Astrocyte of the spinal cord (primary cell): ENCODE data around the gene ALG6.
"Not testable (repeated sequence)": the region's sequence is repeated elsewhere in the genome, so short reads cannot be mapped to it uniquely, and the experiment has no call there.

Source experiments
- DNase-seq: peaks from one replicate; pipeline ENCODE4 v3.0.0; 2011; ENCODE audit warnings: low read depth, low spot score
- H3K4me3 ChIP-seq: 2 replicates; pipeline ENCODE4 v1.5.1; 2011; ENCODE audit warnings: low read depth, mild to moderate bottlenecking, low read length, moderate library complexity
- in situ Hi-C: cut with HindIII; loops from 2 replicates; pipeline ENCODE4 v1.10.0; 2017; ENCODE audit warnings: low sequenced_read_pairs
- TF ChIP-seq, protein P1 (sequence below): IDR thresholded peaks from 2 replicates; pipeline ENCODE4 v1.5.1; 2012; ENCODE audit warnings: low read depth, mild to moderate bottlenecking, low read length, inconsistent platforms

The ALG6 gene

GRCh38 chr1:63407002-63407401 lies 39.6 kb downstream of the ALG6 start:
- in situ Hi-C loops: no loop called here
- no peak overlapping the region for H3K4me3 ChIP-seq
- no peak for DNase-seq
- TF ChIP-seq, protein P1, sequence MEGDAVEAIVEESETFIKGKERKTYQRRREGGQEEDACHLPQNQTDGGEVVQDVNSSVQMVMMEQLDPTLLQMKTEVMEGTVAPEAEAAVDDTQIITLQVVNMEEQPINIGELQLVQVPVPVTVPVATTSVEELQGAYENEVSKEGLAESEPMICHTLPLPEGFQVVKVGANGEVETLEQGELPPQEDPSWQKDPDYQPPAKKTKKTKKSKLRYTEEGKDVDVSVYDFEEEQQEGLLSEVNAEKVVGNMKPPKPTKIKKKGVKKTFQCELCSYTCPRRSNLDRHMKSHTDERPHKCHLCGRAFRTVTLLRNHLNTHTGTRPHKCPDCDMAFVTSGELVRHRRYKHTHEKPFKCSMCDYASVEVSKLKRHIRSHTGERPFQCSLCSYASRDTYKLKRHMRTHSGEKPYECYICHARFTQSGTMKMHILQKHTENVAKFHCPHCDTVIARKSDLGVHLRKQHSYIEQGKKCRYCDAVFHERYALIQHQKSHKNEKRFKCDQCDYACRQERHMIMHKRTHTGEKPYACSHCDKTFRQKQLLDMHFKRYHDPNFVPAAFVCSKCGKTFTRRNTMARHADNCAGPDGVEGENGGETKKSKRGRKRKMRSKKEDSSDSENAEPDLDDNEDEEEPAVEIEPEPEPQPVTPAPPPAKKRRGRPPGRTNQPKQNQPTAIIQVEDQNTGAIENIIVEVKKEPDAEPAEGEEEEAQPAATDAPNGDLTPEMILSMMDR: no peak

GRCh38 chr1:63408331-63408730 lies 40.9 kb downstream of the ALG6 start:
- no peak for DNase-seq
- in situ Hi-C loops: no loop called here
- TF ChIP-seq, protein P1: no peak

DNA sequence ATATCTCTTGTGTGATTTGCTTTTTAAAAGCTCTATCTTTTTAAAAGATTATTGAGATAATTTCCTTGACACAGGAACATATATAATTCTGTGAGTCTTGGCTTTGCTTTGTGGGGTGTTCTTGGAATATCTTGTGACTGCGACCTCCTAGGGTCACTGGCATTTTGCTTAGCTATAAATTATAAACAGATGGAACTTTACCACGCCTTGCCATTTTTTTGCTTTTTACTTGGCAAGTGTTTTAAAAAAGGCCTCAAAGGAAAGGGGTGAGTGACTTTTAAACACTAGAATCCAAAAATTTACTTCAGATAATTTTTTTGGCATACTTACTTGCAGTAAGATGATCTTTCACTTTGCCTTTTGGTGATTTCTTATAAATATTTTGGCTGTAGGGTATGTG lies 43.6 kb downstream of the ALG6 start:
- no peak for DNase-seq
- in situ Hi-C loops: no loop called here
- no peak overlapping the region for H3K4me3 ChIP-seq
- TF ChIP-seq, protein P1: no peak

More at GRCh38 chr1:63408331-63408730, 40.9 kb downstream of the ALG6 start:
- H3K4me3 ChIP-seq: no peak overlapping the region

DNA sequence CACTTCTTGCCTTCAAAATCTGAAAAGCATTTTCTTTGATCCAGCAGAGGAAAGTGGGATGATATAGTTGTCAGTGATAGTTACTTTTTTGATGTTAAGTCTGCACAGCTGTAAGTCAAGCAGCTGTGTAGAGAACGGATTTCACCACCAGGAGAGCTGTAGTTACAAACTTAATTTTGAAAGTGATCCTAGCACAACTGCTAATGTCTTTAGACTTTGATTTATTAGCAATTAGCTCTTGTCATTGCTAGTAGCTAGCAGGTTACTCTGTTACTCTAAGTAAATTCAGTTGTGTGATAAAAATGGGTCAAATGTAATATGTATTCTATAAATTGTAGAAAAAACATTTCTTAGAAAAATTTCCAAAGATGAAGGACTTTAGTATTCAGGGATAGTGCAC lies 46.0 kb downstream of the ALG6 start:
- DNase-seq: no peak
- H3K4me3 ChIP-seq: no peak overlapping the region
- TF ChIP-seq, protein P1: no peak
- in situ Hi-C loops: no loop called here

DNA sequence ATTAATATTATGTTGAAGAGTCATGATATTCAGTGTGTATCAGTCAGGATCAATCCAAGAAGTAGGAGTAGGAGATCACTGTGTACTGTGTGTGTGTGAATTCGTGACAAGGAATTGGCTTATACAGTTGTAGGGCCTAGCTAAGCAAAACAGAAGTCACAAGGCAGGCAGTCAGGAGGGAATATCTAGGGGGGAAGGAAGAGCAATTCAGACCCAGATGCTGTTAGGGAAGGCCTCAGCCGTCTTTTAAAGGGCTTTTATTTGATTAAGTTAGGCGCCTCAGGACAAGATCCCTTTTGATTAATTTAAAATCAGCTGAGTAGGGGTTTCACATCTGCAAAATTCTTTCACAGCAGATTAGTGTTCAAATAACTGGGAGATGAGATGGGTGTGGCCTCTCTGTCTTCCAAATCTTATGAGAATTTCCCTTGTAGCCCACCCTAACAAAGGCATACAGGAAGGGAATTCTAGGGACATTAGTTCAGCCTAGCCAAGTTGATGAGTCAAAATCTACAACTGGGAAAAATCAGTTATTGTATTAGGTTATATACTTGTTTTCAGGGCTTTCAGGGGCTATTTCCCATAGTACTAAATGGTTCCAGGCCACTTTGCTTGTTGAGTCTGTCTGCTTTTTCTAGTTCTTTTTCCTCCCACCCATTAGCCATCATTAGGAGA lies 47.4 kb downstream of the ALG6 start:
- in situ Hi-C loops: no loop called here
- no peak overlapping the region for H3K4me3 ChIP-seq
- no peak for DNase-seq
- TF ChIP-seq, protein P1: no peak

- TF ChIP-seq, protein P1: no peak
These were observed 50.7 kb downstream of the ALG6 start for GRCh38 chr1:63418101-63418500.

DNA sequence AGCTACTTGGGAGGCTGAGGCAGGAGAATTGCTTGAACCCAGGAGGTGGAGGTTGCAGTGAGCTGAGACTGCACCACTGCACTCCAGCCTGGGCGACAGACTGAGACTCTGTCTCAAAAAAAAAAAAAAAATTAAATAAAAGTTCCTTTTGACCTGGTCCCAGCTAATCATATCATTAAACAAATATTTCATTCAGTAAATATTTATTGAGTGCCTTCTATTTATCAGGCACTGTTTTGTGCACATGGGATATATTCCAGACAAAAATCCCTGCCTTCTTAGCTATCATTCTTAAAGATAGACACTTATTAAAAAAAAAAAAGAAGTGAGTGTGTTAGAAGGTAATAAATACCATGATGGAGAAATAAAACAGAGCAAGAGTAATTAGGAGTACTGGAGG lies 53.3 kb downstream of the ALG6 start:
- in situ Hi-C loops, H3K4me3 ChIP-seq, DNase-seq: not testable (repeated sequence)

More at GRCh38 chr1:63418101-63418500, 50.7 kb downstream of the ALG6 start:
- no peak for DNase-seq
- H3K4me3 ChIP-seq: no peak overlapping the region
- in situ Hi-C loops: no loop called here
